GM19023 (cell line): ENCODE results near the gene SENP1.

Experiments
- ATAC-seq: cut with Tn5 transposase; IDR thresholded peaks from one replicate; pipeline ENCODE4 v1.9.1; 2021; ENCODE audit warnings: mild to moderate bottlenecking, moderate library complexity; ENCODE audit not compliant: unreplicated experiment

SENP1 gene

DNA sequence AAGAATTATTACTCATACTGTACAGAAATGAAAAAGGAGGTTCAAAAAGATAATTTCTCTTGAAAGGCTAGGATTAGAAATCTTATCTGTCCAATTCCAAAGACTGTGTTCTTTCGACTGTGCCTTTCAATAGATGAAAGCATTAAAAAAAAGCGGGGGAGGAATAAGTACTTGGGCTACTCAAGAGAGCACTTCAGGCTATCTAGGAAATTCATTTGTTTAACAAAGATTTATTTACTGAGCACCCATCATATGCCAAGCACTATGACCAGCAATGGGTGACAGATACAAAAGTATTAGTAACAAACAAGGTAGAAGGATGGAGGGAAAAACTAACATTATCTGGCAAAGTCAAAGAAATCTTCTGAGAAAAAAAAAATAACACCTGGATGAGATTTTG, 37.4 kb downstream of the SENP1 start:
- ATAC-seq = no peak

DNA sequence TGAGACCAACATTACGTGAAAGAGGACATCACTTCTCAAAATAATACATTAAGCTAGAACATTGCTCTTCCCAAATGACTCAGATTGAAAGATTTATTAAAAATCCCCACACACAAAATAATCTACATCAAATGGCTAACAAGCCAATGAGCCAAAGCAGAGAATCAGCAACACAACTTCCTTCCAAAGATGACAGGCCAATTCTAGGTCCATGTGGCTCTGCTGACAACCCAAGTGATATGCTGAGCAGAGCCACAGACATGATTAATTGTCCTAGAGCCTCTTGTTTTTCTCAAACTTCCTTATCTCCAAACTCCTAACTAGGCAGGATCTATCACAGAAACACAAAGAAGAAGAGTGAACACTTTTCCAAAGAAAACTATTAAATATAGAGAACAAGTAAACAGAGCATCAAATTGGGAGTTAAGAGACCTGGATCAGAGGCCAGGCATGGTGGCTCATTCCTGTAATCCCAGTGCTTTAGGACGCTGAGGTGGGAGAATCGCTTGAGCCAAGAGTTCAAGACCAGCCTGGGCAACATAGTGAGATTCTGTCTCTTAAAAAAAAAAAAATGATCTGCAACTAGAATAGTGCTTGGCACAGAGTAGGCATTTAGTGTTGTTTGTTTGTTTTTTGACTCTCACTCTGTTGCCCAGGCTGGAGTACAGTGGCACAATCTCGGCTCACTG, 38.5 kb downstream of the SENP1 start:
- no peak for ATAC-seq

DNA sequence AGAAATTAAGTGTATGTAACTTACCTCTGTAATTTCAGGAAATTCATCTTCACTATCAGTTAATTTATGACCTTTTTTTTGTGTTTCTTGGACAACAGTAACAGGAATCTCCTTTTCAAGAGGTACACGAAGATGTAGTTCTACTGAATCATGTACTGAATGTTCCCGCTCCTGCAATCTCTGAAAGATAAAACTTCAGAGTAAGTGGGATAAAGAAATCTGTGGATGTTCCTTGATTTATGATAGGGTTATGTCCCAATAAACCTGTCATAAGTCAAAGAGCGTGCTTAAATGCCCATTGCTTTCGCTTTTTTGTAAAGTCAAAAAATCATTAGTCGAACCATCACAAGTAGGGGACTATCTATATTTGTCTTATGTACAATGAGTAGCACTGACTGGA, 40.8 kb downstream of the SENP1 start:
- no peak for ATAC-seq

DNA sequence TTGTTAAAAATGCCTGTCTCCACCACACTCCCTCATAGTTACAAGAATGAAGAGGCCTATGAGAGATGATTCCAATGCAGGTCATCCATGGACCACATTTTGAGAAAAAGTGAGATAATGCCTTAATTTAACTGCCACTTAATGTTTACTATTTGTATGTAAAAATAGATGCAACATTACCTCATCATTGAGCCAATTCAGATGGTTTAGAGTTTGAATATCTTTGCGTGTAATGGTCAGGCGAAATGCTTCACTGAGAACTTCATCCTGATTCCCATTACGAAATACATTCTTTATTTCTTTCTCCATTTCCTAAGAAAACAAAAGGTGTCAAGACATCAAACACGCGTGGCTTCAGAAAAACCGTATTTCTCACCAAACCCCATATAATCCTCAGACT, 42.3 kb downstream of the SENP1 start:
- no peak for ATAC-seq

DNA sequence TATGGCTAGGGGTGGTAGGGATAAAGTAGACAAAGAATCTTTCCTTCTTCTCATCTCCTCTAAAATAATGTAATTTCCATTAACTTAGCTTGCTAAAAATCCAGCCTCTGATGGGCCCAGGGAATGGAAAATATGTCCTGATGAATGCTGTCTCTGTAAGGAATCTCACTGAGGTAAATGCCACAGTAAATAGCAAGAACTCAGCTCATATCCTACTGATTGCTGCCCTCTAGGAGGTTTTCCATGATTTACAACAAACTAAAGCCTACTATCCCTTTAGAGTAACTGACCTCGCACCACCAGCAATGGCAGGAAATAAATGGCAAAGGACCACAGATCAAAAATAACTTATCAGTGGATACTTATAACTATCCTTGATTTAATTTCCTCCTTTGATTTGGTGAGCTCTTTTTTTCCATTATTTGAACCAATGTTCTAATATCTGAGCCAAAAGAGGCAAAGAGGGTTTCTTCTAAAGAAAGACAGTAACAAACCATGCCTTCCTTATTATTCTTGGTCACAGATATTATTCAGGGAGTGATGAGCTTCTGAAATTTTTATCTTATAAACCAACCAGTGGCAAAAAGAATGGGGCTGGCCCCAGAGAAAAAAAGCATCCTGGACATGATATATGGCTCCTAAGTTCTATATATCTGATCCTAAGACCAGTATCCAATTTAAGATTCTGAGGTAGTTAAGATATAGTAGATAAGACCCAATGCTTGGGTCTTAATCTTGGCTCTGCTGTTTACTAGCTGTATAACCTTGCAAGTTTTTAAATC, 43.8 kb downstream of the SENP1 start:
- no peak for ATAC-seq

DNA sequence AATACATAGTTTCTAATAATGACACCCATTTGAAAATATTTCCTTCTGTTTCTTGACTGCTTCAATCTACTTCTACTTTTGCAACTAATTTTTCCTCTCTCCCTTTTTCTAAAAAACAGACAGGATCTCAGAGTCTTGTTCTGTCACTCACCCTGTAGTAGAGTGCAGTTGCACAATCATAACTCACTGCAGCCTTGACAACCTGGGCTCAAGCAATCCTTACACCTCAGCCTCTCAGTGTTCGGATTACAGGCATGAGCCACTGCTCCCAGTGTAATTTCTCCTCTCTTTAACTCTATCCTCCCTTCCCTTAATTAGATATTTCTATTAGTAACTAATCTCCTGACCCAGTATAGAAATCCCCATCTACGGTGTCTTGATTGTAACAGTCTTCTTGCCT, 45.4 kb downstream of the SENP1 start:
- ATAC-seq = no peak

DNA sequence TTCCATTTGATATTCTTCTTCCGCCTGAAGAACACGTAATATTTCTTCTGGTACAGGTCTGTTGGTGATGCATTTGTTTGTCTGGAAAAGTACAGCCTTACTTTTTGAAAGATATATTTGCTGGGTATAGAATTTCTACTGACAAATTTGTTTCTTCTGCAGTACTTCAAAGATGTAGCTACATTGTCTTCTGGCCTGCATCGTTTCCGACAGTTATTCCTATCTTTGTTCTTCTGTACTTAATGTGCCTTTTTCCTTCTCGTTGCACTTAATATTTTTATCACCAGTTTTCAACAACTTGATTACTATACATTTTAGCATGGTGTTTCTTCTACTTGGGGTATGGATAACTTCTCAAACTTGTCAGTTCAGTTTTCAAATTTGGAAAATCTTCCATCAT, 47.1 kb downstream of the SENP1 start:
- ATAC-seq = no peak

DNA sequence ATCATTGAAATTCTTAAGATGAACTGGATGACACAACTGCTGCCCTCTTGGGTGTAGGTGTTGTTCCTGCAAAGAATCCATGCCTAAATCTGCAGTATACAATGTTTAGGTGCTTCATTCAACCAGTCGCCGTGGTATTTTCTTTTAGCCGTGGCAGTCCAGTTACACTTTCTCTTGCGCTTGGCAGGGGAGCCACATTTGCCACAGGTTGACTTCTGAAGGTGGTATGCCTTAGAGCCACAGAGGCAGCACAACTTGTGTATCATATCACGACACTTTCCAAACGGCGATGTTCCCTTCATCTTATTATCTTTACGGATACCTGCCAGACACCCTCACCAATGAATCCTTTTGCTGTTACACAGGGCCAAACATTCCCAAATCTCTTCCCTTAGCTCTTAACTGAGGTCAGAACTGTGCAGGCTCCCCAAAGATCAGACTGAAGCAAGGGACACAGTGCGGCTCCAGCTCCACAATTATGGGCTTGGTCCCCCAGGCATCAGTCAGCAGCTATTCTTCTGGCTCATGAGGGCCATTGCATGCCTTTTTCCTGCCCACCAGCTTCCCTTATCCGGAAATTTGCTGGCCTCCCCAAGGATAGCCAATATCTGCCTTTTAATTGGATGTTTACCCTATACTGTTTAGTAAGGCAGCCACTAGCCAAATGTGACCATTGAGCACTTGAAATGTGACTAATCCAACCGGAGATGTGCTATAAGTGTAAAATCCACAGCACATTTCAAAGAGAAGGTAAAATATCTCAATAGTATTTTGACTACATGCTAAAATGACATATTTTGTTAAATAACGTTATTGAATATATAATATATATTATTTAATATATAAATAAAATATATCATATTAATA, 50.7 kb downstream of the SENP1 start:
- ATAC-seq = no peak

DNA sequence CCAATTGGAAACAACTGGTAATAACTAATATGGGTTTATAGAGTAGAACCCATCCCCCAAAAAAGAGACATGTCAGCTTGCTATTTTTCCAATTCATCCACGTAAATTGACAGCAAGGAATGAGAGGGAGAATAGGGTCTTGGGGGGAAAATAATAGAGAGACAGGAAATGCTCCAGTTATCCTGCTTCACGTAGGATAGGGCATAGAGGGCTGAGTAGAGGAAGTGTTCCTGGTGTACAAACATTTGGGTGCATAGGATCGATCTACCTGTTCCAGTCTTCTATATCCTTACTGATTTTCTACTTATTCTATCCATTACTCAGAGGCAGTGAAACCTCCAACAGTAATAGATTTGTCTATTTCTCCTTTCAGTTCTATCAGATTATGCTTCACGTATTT, 52.0 kb downstream of the SENP1 start:
- no peak for ATAC-seq

DNA sequence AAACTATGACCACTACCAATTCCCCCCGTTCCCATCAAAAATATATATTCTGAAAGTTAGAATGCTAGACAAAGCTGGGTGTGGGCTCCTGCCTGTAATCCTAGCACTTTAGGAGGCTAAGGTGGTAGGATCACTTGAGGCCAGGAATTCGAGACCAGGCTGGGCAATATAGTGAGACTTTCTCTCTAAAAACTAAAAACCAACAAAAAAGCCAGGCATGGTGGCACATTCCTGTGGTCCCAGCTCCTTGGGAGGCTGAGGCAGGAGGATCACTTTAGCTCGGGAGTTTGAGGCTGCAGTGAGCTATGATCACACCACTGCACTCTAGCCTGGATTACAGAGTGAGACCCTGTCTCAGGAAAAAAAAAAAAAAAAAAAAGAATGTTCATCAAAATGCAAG, 52.8 kb downstream of the SENP1 start:
- ATAC-seq = no peak

DNA sequence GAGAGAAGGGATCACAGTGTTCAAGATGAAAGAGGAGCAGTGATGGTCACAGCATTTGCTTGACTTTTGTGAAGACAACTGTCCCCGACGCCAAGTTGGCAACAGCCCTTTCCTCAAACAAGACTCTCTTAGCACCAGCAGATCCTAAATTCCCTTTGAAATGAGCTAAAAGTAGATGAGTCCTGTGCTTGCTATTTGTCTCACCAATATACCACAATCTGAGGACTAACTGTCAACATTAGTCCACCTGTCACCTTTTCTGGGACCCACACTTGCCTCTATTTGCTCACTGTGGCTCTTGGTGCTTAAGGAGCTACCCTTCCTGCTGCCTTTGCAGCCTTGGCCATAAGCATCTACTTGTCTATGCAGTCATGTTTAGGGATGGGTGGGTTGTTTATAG, 54.2 kb downstream of the SENP1 start:
- no peak for ATAC-seq

DNA sequence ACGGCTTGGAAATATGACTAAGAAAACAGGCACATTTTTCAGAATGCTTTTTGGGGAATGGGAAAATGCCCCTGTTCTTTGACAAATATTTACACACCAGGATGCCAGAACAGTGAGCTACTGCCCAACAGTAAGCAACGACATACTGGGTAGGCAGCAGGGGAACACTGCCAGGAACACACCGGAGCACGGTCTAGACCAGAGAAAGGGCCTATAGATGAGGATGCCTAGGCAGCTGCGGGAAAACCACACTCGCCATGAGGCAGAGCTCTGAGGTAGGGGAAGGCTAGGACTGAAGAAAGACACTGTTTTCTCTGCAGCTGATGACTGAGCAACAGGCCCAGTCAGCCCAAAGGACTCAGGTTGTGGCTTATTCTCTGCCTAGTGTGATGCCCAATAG, 55.7 kb downstream of the SENP1 start:
- no peak for ATAC-seq

DNA sequence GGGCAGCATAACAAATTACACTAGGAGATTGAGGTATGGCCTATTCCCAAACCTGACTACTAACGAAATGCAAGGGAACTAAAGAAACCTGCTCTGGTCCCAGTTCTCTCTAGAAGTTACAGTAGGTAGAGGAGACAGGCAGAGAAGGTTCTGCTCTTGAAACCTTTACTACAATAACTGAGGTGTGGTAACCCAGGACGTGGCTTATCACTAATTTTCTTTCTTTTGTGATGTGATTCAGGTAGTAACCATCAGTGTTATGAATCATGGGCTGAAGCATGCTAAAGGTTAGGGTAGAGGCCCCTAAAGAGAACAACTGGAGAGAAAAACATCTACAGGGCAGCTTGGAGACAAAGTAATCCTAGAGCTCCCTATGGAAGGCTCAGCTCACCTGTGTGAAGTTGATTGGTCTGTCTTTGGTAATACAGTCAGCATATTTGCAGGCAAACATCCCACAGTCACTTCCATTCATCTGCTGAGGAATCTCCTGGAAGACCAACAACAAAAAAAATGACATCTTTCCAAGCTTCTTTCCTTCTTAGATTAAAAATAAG, 59.8 kb downstream of the SENP1 start:
- ATAC-seq = no peak

DNA sequence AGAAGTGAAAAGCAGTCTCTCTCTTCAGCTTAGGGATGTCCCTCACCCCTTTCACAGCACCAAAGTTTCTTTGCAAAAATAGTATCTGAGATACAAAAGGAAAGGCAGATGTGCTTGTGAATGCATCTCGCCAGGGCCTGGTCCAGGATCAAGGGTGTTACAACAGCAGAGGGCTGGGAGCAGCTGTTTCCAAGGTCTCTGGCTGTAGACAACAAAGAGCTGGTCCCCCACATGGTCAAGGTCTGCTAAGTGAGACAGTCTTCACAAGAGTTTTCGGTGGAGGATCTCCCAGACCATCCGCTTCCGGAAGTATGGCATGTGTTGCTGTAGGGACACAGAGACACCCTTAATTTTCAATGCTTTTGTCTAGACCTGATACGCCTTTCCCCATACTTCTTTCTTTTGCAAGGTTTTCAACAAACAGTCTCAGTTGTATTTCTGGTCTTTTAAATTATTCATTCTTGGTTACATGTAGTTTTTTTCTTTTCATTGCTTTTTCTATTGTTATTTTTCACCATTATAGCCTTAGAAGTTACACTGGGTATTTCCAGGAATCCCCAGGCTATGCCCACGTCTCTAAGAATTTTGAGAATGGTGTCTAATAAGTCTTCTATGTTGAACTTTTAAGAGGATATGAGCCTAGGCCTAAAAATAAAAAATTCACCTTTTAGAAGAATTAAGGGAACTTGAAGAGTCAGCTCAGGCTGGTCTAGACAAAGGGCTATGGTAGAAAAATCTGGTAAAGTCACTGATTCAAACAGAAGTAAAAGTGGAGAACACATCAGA, 60.6 kb downstream of the SENP1 start:
- no peak for ATAC-seq

DNA sequence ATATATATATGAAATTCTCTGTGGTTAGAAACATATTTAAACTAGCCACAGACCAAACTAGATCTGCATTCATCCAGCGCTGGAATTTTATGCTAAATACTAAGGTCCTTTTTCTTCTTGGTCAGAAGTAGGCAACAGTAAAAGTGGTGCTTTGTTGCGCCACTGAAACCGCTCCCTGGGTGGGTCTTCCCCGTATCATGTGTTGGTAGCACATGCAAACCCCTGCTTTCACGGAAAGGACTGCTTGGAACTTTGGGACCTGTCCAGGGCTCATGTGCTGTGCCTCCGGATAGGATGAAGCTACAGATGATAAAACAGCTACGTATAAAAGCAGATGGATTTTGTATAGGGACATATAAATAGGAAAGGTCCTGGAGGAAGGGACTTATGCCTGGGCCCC, 61.5 kb downstream of the SENP1 start:
- no peak for ATAC-seq

DNA sequence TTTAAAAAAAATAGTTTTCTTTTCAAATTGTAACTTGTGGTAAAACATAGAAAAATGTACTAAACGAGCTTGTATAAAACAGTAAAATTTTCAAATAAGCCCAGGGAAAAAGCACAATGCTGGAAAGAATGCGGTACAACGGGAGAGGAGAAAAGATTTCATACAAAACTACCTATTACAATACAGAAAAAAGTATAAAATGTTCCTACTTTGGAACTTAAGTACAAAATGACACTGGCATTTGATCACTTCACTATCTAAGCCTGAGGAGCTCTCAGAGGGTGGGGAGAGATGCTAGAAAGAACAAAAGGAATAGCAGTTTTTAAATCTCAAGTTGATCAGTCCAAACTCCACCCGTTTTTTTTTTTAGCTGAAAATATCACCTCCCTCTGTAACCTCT, 62.1 kb downstream of the SENP1 start:
- ATAC-seq = no peak

DNA sequence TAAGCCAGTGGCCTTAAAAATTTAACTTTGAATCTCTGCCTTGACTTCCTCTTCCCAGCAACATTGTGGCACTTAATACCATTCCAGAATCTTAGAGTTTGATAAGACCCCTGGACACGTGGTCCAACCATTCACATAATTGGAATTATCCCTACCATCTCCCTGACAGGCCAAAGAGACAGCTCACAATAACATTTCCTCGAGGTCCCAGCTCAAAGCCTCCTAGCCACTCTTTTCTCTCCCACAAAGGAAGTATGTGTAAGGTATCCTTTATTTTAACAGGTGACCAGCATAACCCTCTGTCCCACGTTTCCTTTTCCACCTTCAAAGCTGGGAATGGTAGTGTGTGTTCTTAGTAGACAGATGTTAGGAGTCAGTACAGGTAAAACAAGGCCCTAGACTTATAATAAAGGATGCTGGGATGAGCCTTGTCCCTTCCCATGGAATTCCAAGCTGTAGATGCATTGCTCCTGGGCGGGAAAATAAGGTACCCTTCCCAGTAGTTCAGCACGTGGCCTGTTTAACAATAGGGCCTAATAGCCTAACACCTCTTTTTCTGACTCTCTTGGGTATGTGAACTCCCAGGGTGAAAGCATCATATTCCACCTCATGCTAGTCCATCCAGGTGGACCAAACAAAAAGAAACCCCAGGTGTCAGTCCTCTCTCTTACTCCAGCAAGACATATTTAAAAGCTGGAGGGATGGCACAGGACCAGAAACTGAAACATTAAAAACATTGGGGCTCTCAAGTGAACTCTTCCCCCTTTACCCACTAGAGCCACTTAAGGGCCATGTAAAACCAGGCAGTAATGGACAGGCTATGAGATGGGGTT, 64.1 kb downstream of the SENP1 start:
- no peak for ATAC-seq

DNA sequence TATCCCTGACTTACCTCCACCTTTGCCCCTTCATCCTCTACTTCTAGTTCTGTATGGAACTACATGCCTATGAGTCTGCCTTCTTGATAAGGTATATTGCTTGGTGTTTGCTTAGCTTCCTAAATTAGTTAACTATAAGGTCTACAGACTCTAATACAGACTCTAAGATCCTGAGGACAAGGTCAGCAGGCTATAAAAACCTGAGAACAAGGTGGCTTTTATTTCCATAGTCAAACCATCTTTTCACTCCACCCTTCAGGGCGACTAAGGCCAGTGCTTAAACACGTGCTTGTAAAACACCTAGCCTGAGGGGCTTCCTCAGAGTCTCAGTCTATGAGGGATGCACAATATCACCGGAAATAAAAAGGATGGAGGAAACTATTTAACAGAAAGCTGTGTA, 65.5 kb downstream of the SENP1 start:
- no peak for ATAC-seq

DNA sequence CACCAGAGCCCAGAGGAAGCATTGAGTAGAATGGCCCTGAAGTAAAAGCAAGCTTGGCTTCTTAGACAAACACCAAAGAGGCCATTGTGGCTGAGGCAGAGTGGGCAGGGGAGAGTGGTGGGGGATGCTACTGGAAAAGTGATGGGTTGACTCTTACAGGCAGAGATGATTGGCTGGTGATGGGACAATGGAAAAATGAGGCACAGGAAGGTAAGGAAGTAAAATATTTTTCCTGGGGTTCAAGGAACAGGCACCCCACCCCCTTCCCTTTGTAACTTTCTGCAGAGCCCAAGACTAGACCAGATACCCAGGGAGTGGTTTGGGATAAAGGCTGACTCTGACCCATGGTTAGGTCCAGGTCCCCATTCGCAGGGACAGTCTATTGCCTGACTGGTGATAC, 66.7 kb downstream of the SENP1 start:
- ATAC-seq = no peak

DNA sequence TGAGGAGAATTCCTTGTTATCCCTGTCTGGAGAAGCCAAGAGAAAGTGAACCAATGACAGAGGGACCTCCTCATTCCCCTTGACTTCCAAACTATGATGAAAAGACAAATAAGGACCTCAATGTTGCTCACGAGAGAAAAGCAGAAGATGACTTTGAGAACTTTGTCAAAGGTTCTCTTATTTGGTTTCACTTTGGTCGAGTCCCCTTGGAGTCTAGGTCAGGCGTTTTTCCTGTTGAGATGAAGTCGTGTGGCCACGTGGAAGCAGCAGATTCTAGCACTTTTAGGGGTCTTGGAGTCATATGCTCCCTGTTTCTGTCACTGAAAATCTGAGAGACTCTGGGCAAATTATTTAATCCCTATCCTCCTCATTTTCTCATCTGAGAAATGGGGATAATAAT, 67.8 kb downstream of the SENP1 start:
- ATAC-seq = no peak
